Pancreas (tissue), 10 donors: ENCODE results near the gene SIGLEC5. TPM values are rescaled to one million over a fixed set of nuclear protein-coding genes. Genes with fewer than 3 reads are reported as not detected.

Experiments used
- ATAC-seq, 4 donors: fragments of 200-7000 bp; cut with Tn5 transposase; one replicate each; pipeline versions ENCODE4 v1.8.0 to v1.9.1; 2020; ENCODE audit warnings: mild to moderate bottlenecking in 4 of 4, moderate library complexity in 4 of 4
- DNase-seq, 6 donors: peaks; one replicate each; pipeline ENCODE4 v3.0.0-alpha.2; 2020
- FAIRE-seq: peaks from 2 replicates; lab custom pipeline; 2012; peaks lifted over from hg19 to GRCh38; lab: Jason Lieb, UNC
- H3K27ac ChIP-seq, 4 donors: fragments of 200-600 bp; sonication (generic); 1 replicate in 3 of 4; 2 replicates in 1 of 4; pipeline versions ENCODE4 v1.5.0 to v1.8.0; 2020
- H3K27me3 ChIP-seq, 4 donors: fragments of 200-600 bp; one replicate each; pipeline ENCODE4 v1.8.0; 2021
- H3K36me3 ChIP-seq, 3 donors: fragments of 200-600 bp; sonication (generic) in 1 of 3; one replicate each; pipeline versions ENCODE4 v1.5.0 to v1.8.0; 2020 to 2021
- H3K4me1 ChIP-seq, 3 donors: fragments of 200-600 bp; one replicate each; pipeline ENCODE4 v1.8.0; 2021
- H3K4me3 ChIP-seq, 4 donors: fragments of 200-600 bp; sonication (generic) in 2 of 4; one replicate each; pipeline versions ENCODE4 v1.5.0 to v1.8.0; 2020 to 2021
- H3K9me3 ChIP-seq, 4 donors: fragments of 200-600 bp; one replicate each; pipeline ENCODE4 v1.8.0; 2021
- CTCF ChIP-seq, 4 donors: fragments of 200-600 bp; sonication (generic) in 3 of 4; IDR thresholded peaks; one replicate each; pipeline versions ENCODE4 v1.5.0 to v1.8.0; 2021; ENCODE audit warnings: antibody characterized with exemption in 4 of 4
- WGBS, 2 donors: extraction: QIAGEN DNeasy Blood & Tissue Kit; methylation state at CpG; one replicate each; pipeline ENCODE4 v1.1.7; 2013; 5-methylcytosine and 5-hydroxymethylcytosine counted together
- intact Hi-C, 3 donors: fragments of 100-400 bp; cut with DNase I; formaldehyde crosslinking; loops; one replicate each; pipeline versions ENCODE4 v1.11.1 to v1.14.2; 2022
- polyA plus RNA-seq, 2 donors: library from polyadenylated mRNA; stranded (reverse); fragments of 200-250 nt; gene quantifications; one replicate each; pipeline ENCODE4 v1.2.3, GENCODE V29; 2013
- total RNA-seq, 6 donors: library from RNA; stranded (reverse); fragmentation: NEBNext Ultra II Directional in 4 of 6; extraction: Animal tissue kit (Norgen Biotek cat#: 25700) in 4 of 6; gene quantifications; one replicate each; pipeline versions ENCODE4 v1.2.1 to v1.2.4, GENCODE V29; 2021 to 2023
- donor health status: healthy with polysubstance abuse.
- donor health status: DM: no; HTN: no; CAD: no; lungs with moderate emphysema.
- donor health status: DM: no; HTN: no; CAD: no.
- donor health status: control.
- donor health status: control.
- donor health status: Bipolar disorder and iron deficiency.
- donor health status: DM: yes; HTN: yes; CAD: no.
- donor health status: DM: no; HTN: no; CAD: no.
- donor health status: DM: no; HTN: no; CAD: no.
- donor health status: DM: yes; HTN: yes; CAD: no.

SIGLEC5 gene
- total and polyA plus RNA-seq, 8 donors: 0.05 to 0.37 (median 0.11) TPM; not detected in 5

GRCh38 chr19:51592521-51592920, 37.7 kb downstream of the SIGLEC5 start:
- Histone ChIP-seq H3K36me3 (peaks cover 0 to 2% (median 1%) of the 10 kb centered on the region in 3 donors), H3K27ac (no peak overlapping the region), H3K27me3 (no peaks in the 10 kb centered on the region), H3K4me3 (no peak overlapping the region), H3K9me3 (peaks cover 0 to 4% (median 0%) of the 10 kb centered on the region in 4 donors), H3K4me1 (peaks cover 0 to 11% (median 0%) of the 10 kb centered on the region in 3 donors)
- intact Hi-C loops: no loop called here
- FAIRE-seq (no peak), DNase-seq (no peak), ATAC-seq (no peak)
- 56 to 78% methylated on average over 1 of the region's 1 CpG for WGBS, 2 donors
- TF ChIP-seq CTCF (IDR thresholded peaks at IDR 0.05): no peak

GRCh38 chr19:51590441-51590840, 39.8 kb downstream of the SIGLEC5 start:
- TF ChIP-seq CTCF (IDR thresholded peaks at IDR 0.05): no peak
- intact Hi-C loops: no loop called here
- no peaks in the 10 kb centered on the region for H3K27me3 ChIP-seq
- 96 to 100% methylated on average over 3 of the region's 3 CpGs for WGBS, 2 donors
- H3K27ac ChIP-seq: no peak overlapping the region
- H3K4me1 ChIP-seq: peaks cover 0 to 11% (median 0%) of the 10 kb centered on the region in 3 donors
- no peak overlapping the region for H3K4me3 ChIP-seq
- H3K9me3 ChIP-seq: peaks cover 0 to 6% (median 0%) of the 10 kb centered on the region in 4 donors
- no peak for DNase-seq
- no peak for FAIRE-seq
- no peak for ATAC-seq
- peaks cover 0 to 12% (median 11%) of the 10 kb centered on the region in 3 donors for H3K36me3 ChIP-seq

- Histone ChIP-seq H3K9me3 (peaks cover 0 to 6% (median 0%) of the 10 kb centered on the region in 4 donors), H3K36me3 (peaks cover 0 to 12% (median 11%) of the 10 kb centered on the region in 3 donors), H3K4me3 (no peak overlapping the region), H3K4me1 (peaks cover 0 to 7% (median 0%) of the 10 kb centered on the region in 3 donors), H3K27me3 (no peaks in the 10 kb centered on the region), H3K27ac (no peak overlapping the region)
- intact Hi-C loops: no loop called here
- DNase-seq (no peak), ATAC-seq (no peak), FAIRE-seq (no peak)
- no peak for TF ChIP-seq CTCF (IDR thresholded peaks at IDR 0.05)
- 92 to 95% methylated on average over 2 of the region's 2 CpGs for WGBS, 2 donors
Measured at GRCh38 chr19:51589511-51589910, 40.7 kb downstream of the SIGLEC5 start.

- no peaks in the 10 kb centered on the region for H3K4me1 ChIP-seq
- no peak for DNase-seq
- no peak overlapping the region for H3K27ac ChIP-seq
- no peak for FAIRE-seq
- WGBS, 2 donors: 97 to 99% methylated on average over 9 of the region's 9 CpGs
- intact Hi-C loops: no loop called here
- H3K36me3 ChIP-seq: peaks cover 0 to 23% (median 12%) of the 10 kb centered on the region in 3 donors
- no peak overlapping the region for H3K4me3 ChIP-seq
- H3K27me3 ChIP-seq: no peaks in the 10 kb centered on the region
- TF ChIP-seq CTCF (IDR thresholded peaks at IDR 0.05): no peak
- peaks cover 0 to 6% (median 0%) of the 10 kb centered on the region in 4 donors for H3K9me3 ChIP-seq
- ATAC-seq: no peak
Measured at GRCh38 chr19:51587264-51588191, 42.7 kb downstream of the SIGLEC5 start.
